Epithelial cell of prostate (primary cell): ENCODE data around the gene FHOD3.

Experiments
- DNase-seq: peaks from one replicate; pipeline ENCODE4 v3.0.0-alpha.2; 2011; ENCODE audit warnings: low read depth, low spot score
- H3K27ac ChIP-seq: fragments of 450-650 bp; 2 replicates; pipeline ENCODE4 v1.5.1; 2017; ENCODE audit warnings: mild to moderate bottlenecking

The FHOD3 gene

GRCh38 chr18:36601316-36601715 lies 303.8 kb downstream of the FHOD3 start:
- DNase-seq, result no peak
- no peak overlapping the region for H3K27ac ChIP-seq

- no peak for DNase-seq
- no peak overlapping the region for H3K27ac ChIP-seq
Measured at GRCh38 chr18:36602071-36602470, 304.6 kb downstream of the FHOD3 start.

GRCh38 chr18:36602620-36603019 lies 305.1 kb downstream of the FHOD3 start:
- no peak for DNase-seq
- H3K27ac ChIP-seq, result no peak overlapping the region

- no peak for DNase-seq
- no peak overlapping the region for H3K27ac ChIP-seq
Measured at GRCh38 chr18:36608107-36608506, 310.6 kb downstream of the FHOD3 start.

- H3K27ac ChIP-seq, result no peak overlapping the region
- no peak for DNase-seq
Measured at GRCh38 chr18:36610258-36610657, 312.7 kb downstream of the FHOD3 start.

GRCh38 chr18:36610661-36611060 lies 313.1 kb downstream of the FHOD3 start:
- no peak for DNase-seq
- no peak overlapping the region for H3K27ac ChIP-seq

- DNase-seq, result no peak
- no peak overlapping the region for H3K27ac ChIP-seq
Measured at GRCh38 chr18:36613069-36613468, 315.6 kb downstream of the FHOD3 start.

- no peak overlapping the region for H3K27ac ChIP-seq
- DNase-seq, result no peak
Measured at GRCh38 chr18:36613810-36614209, 316.3 kb downstream of the FHOD3 start.

GRCh38 chr18:36620788-36621187 lies 323.3 kb downstream of the FHOD3 start:
- DNase-seq, result no peak
- H3K27ac ChIP-seq, result no peak overlapping the region

- DNase-seq, result no peak
- H3K27ac ChIP-seq, result no peak overlapping the region
Measured at GRCh38 chr18:36622610-36623009, 325.1 kb downstream of the FHOD3 start.

GRCh38 chr18:36623091-36623490 lies 325.6 kb downstream of the FHOD3 start:
- no peak for DNase-seq
- no peak overlapping the region for H3K27ac ChIP-seq

- H3K27ac ChIP-seq, result no peak overlapping the region
Measured at GRCh38 chr18:36623681-36624190, 326.2 kb downstream of the FHOD3 start.

GRCh38 chr18:36624451-36625167 lies 327.1 kb downstream of the FHOD3 start:
- no peak overlapping the region for H3K27ac ChIP-seq
- DNase-seq, result no peak

More at GRCh38 chr18:36623681-36624190, 326.2 kb downstream of the FHOD3 start:
- DNase-seq, result no peak

GRCh38 chr18:36625386-36625785 lies 327.9 kb downstream of the FHOD3 start:
- DNase-seq, result no peak
- H3K27ac ChIP-seq, result no peak overlapping the region

- DNase-seq, result no peak
- no peak overlapping the region for H3K27ac ChIP-seq
Measured at GRCh38 chr18:36627637-36628036, 330.1 kb downstream of the FHOD3 start.

- H3K27ac ChIP-seq, result no peak overlapping the region
- peak; percentile 31 for DNase-seq
Measured at GRCh38 chr18:36628435-36629137, 331.1 kb downstream of the FHOD3 start.

- no peak overlapping the region for H3K27ac ChIP-seq
- DNase-seq, result no peak
Measured at GRCh38 chr18:36629138-36629530, 331.6 kb downstream of the FHOD3 start.

- no peak for DNase-seq
- no peak overlapping the region for H3K27ac ChIP-seq
Measured at GRCh38 chr18:36629836-36630235, 332.3 kb downstream of the FHOD3 start.

- DNase-seq, result no peak
- no peak overlapping the region for H3K27ac ChIP-seq
Measured at GRCh38 chr18:36630917-36631316, 333.4 kb downstream of the FHOD3 start.

- DNase-seq, result no peak
- H3K27ac ChIP-seq, result no peak overlapping the region
Measured at GRCh38 chr18:36633961-36634412, 336.5 kb downstream of the FHOD3 start.

GRCh38 chr18:36634573-36635216 lies 337.2 kb downstream of the FHOD3 start:
- no peak overlapping the region for H3K27ac ChIP-seq
- peak; percentile 31 for DNase-seq
